GM19351 (cell line): Measurements from ENCODE around the gene REEP1.

ENCODE experiments used
- ATAC-seq: cut with Tn5 transposase; IDR thresholded peaks from one replicate; pipeline ENCODE4 v1.9.1; 2021; ENCODE audit warnings: mild to moderate bottlenecking, moderate library complexity; ENCODE audit not compliant: unreplicated experiment

The REEP1 gene

GRCh38 chr2:86226636-86227520, 110.5 kb downstream of the REEP1 start:
- no peak for ATAC-seq

- no peak for ATAC-seq
These were observed 111.4 kb downstream of the REEP1 start for GRCh38 chr2:86226070-86226469.

- ATAC-seq: peak; percentile 75
These were observed 111.8 kb downstream of the REEP1 start for GRCh38 chr2:86225581-86225980.

GRCh38 chr2:86224645-86225355, 112.6 kb downstream of the REEP1 start:
- no peak for ATAC-seq

- no peak for ATAC-seq
These were observed 113.4 kb downstream of the REEP1 start for GRCh38 chr2:86223927-86224560.

- no peak for ATAC-seq
These were observed 114.1 kb downstream of the REEP1 start for GRCh38 chr2:86223140-86223926.

GRCh38 chr2:86221066-86221684, 116.3 kb downstream of the REEP1 start:
- peak; percentile 55 for ATAC-seq

- ATAC-seq: no peak
These were observed 117.5 kb downstream of the REEP1 start for GRCh38 chr2:86219896-86220295.

GRCh38 chr2:86218124-86218523, 119.3 kb downstream of the REEP1 start:
- ATAC-seq: no peak

GRCh38 chr2:86216575-86217555, 120.6 kb downstream of the REEP1 start:
- ATAC-seq: no peak

GRCh38 chr2:86214503-86214832, 123.0 kb downstream of the REEP1 start:
- ATAC-seq: no peak

GRCh38 chr2:86213699-86214502, 123.5 kb downstream of the REEP1 start:
- no peak for ATAC-seq

GRCh38 chr2:86213056-86213455, 124.4 kb downstream of the REEP1 start:
- ATAC-seq: no peak

- no peak for ATAC-seq
These were observed 125.6 kb downstream of the REEP1 start for GRCh38 chr2:86211796-86212188.

GRCh38 chr2:86211033-86211795, 126.2 kb downstream of the REEP1 start:
- ATAC-seq: no peak

GRCh38 chr2:86204458-86204857, 133.0 kb downstream of the REEP1 start:
- ATAC-seq: no peak

GRCh38 chr2:86203614-86204013, 133.8 kb downstream of the REEP1 start:
- no peak for ATAC-seq

- ATAC-seq: no peak
These were observed 134.7 kb downstream of the REEP1 start for GRCh38 chr2:86202702-86203101.
